Prostate gland (tissue), 2 donors: ENCODE measurements around the gene MSMP. TPM values are rescaled to one million over a fixed set of nuclear protein-coding genes. Genes with fewer than 3 reads are reported as not detected.

Experiments
- DNase-seq: peaks from one replicate; pipeline ENCODE4 v3.0.0-alpha.2; 2019; ENCODE audit warnings: low spot score
- H3K27ac ChIP-seq, 2 donors: fragments of 200-600 bp; sonication (generic); 2 replicates each; pipeline ENCODE4 v1.5.1; 2017 to 2019
- H3K27me3 ChIP-seq: fragments of 200-600 bp; sonication (generic); replicated peaks from 2 replicates; pipeline ENCODE4 v1.5.1; 2019; ENCODE audit not compliant: insufficient read depth
- H3K36me3 ChIP-seq, 2 donors: fragments of 200-600 bp; sonication (generic); 1 replicate in 1 of 2; 2 replicates in 1 of 2; pipeline versions ENCODE4 v1.5.1 to v1.8.1; 2017 to 2019
- H3K4me1 ChIP-seq: fragments of 200-600 bp; sonication (generic); replicated peaks from 2 replicates; pipeline ENCODE4 v1.5.1; 2019
- H3K4me3 ChIP-seq, 2 donors: fragments of 200-600 bp; sonication (generic); 2 replicates each; pipeline ENCODE4 v1.5.1; 2017 to 2019
- H3K9me3 ChIP-seq: fragments of 200-600 bp; sonication (generic); 2 replicates; pipeline ENCODE4 v1.5.1; 2017
- CTCF ChIP-seq, 4 experiments: fragments of 200-600 bp in 2 of 4; fragments of 450-650 bp in 2 of 4; sonication (generic) in 2 of 4; IDR thresholded peaks; 1 replicate in 3 of 4; 2 replicates in 1 of 4; pipeline ENCODE4 v1.5.1; 2016 to 2019; ENCODE audit warnings: antibody characterized with exemption in 4 of 4, mild to moderate bottlenecking in 2 of 4, moderate library complexity in 2 of 4
- POLR2A ChIP-seq: fragments of 450-650 bp; IDR thresholded peaks from one replicate; pipeline ENCODE4 v1.6.1; 2016; ENCODE audit warnings: antibody characterized with exemption, mild to moderate bottlenecking
- POLR2AphosphoS5 ChIP-seq: sonication (generic); formaldehyde crosslinking; IDR thresholded peaks from one replicate; pipeline ENCODE4 v1.6.1; 2017; ENCODE audit warnings: antibody characterized with exemption
- WGBS: methylation state at CpG from one replicate; pipeline ENCODE4 v1.1.5; 2018; 5-methylcytosine and 5-hydroxymethylcytosine counted together
- intact Hi-C: fragments of 100-400 bp; cut with DNase I; formaldehyde crosslinking; loops from one replicate; pipeline ENCODE4 v1.14.2; 2022
- total RNA-seq, 2 donors: library from RNA; depleted of rRNA; stranded (reverse); fragments of >200 nt; gene quantifications; one replicate each; pipeline ENCODE4 v1.1.0, GENCODE V29; 2016

The MSMP gene
- total RNA-seq, 2 donors from 2014 or later: not detected

DNA sequence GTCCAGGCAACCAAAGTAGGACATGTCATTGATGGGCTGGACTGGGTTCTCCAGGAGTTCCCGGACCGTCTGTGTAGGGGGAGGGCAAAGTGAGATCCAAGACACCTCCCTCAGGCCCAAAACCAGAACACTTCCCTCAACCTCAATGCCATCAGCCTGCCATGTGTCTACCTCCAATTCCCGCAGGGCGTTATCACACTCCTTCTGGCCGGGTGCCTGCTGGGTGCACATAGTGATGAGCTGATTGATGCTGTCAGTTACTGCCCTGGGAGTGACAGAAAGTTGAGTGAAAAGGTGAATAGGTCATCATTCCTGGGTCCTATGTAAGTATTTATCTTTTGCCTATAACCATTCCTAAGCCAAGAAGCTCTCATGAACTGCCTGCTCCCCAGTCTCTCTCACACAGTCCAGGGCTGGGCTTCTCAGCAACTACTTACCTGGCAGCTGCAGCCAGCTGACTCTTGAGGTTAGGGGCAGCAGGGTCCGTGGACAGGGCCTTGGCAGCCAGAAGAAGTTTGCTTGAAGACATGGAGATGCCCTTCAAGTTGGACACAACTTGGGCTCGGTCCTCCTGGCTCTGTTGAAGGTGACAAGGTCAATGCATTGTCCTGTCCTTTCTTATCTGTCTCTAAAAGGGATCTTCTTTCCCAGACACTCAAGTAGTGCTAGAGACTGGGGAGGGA is 43.1 kb downstream of the MSMP start:
- H3K36me3 ChIP-seq: peaks cover 63 to 67% of the 10 kb centered on the region in 2 donors
- no peaks in the 10 kb centered on the region for H3K4me1 ChIP-seq
- TF ChIP-seq POLR2AphosphoS5: no peak
- no peak for TF ChIP-seq POLR2A
- no peak for TF ChIP-seq CTCF (IDR thresholded peaks at IDR 0.05)
- DNase-seq: no peak
- H3K9me3 ChIP-seq: no peaks in the 10 kb centered on the region
- H3K27me3 ChIP-seq: no peaks in the 10 kb centered on the region
- no peak overlapping the region for H3K4me3 ChIP-seq
- WGBS: 84% methylated on average over 7 of the region's 7 CpGs
- intact Hi-C loops: no loop called here
- H3K27ac ChIP-seq: no peak overlapping the region

GRCh38 chr9:35708146-35708545 is 45.9 kb downstream of the MSMP start:
- no peak for DNase-seq
- Histone ChIP-seq H3K4me3 (no peak overlapping the region), H3K9me3 (no peaks in the 10 kb centered on the region), H3K36me3 (peaks cover 69 to 72% of the 10 kb centered on the region in 2 donors), H3K27me3 (no peaks in the 10 kb centered on the region), H3K4me1 (no peaks in the 10 kb centered on the region), H3K27ac (no peak overlapping the region)
- TF ChIP-seq POLR2A (no peak), POLR2AphosphoS5 (no peak), CTCF (IDR thresholded peaks at IDR 0.05) (no peak)
- WGBS: 88% methylated on average over 4 of the region's 4 CpGs
- intact Hi-C loops: no loop called here

GRCh38 chr9:35706951-35707350 is 47.1 kb downstream of the MSMP start:
- intact Hi-C loops: no loop called here
- peaks cover 64 to 67% of the 10 kb centered on the region in 2 donors for H3K36me3 ChIP-seq
- H3K9me3 ChIP-seq: no peaks in the 10 kb centered on the region

GRCh38 chr9:35705836-35706430 is 48.1 kb downstream of the MSMP start:
- H3K36me3 ChIP-seq: peaks cover 61 to 64% of the 10 kb centered on the region in 2 donors
- TF ChIP-seq POLR2AphosphoS5 (no peak), CTCF (IDR thresholded peaks at IDR 0.05) (no peak), POLR2A (no peak)
- WGBS: 95% methylated on average over 7 of the region's 7 CpGs
- intact Hi-C loops: no loop called here
- no peak overlapping the region for H3K4me3 ChIP-seq
- no peak for DNase-seq
- no peaks in the 10 kb centered on the region for H3K9me3 ChIP-seq
- H3K27ac ChIP-seq: no peak overlapping the region
- H3K27me3 ChIP-seq: no peaks in the 10 kb centered on the region
- no peaks in the 10 kb centered on the region for H3K4me1 ChIP-seq

More at GRCh38 chr9:35706951-35707350, 47.1 kb downstream of the MSMP start:
- 80% methylated on average over 10 of the region's 10 CpGs for WGBS
- no peak overlapping the region for H3K4me3 ChIP-seq
- H3K27ac ChIP-seq: no peak overlapping the region
- no peaks in the 10 kb centered on the region for H3K27me3 ChIP-seq
- no peaks in the 10 kb centered on the region for H3K4me1 ChIP-seq
- no peak for DNase-seq
- TF ChIP-seq POLR2AphosphoS5: no peak
- TF ChIP-seq CTCF (IDR thresholded peaks at IDR 0.05): no peak
- TF ChIP-seq POLR2A: no peak

GRCh38 chr9:35705372-35705771 is 48.7 kb downstream of the MSMP start:
- DNase-seq: no peak
- H3K9me3 ChIP-seq: no peaks in the 10 kb centered on the region
- no peak overlapping the region for H3K27ac ChIP-seq
- H3K27me3 ChIP-seq: no peaks in the 10 kb centered on the region
- peaks cover 57 to 64% of the 10 kb centered on the region in 2 donors for H3K36me3 ChIP-seq
- intact Hi-C loops: no loop called here
- TF ChIP-seq CTCF (IDR thresholded peaks at IDR 0.05): no peak
- no peak for TF ChIP-seq POLR2A
- TF ChIP-seq POLR2AphosphoS5: no peak
- whole genome bisulfite sequencing: 80% methylated on average over 8 of the region's 8 CpGs
- no peaks in the 10 kb centered on the region for H3K4me1 ChIP-seq
- H3K4me3 ChIP-seq: no peak overlapping the region
